ENCODE results near the gene TNFRSF14.
A peak's percentile ranks its signal among the peaks of the same experiment; 100 is the strongest.
"Not testable (repeated sequence)": the region's sequence is repeated elsewhere in the genome, so short reads cannot be mapped to it uniquely, and the experiment has no call there.

The TNFRSF14 gene

GRCh38 chr1:2569060-2569459 lies 12.9 kb downstream of the TNFRSF14 start:
- DNase-seq = no peak

GRCh38 chr1:2569703-2570102 lies 13.5 kb downstream of the TNFRSF14 start:
- DNase-seq = not testable (repeated sequence)

GRCh38 chr1:2570332-2570731 lies 14.2 kb downstream of the TNFRSF14 start:
- DNase-seq = no peak

GRCh38 chr1:2571348-2571747 lies 15.2 kb downstream of the TNFRSF14 start:
- no peak for DNase-seq

- DNase-seq = no peak
Measured at GRCh38 chr1:2573250-2573920, 17.2 kb downstream of the TNFRSF14 start.

GRCh38 chr1:2574350-2574749 lies 18.2 kb downstream of the TNFRSF14 start:
- no peak for DNase-seq

GRCh38 chr1:2575801-2576663 lies 19.9 kb downstream of the TNFRSF14 start:
- no peak for DNase-seq

- peak; percentile 53 for DNase-seq
Measured at GRCh38 chr1:2577565-2578075, 21.4 kb downstream of the TNFRSF14 start.

- no peak for DNase-seq
Measured at GRCh38 chr1:2578758-2579118, 22.6 kb downstream of the TNFRSF14 start.

GRCh38 chr1:2580691-2581090 lies 24.5 kb downstream of the TNFRSF14 start:
- no peak for DNase-seq

- DNase-seq = no peak
Measured at GRCh38 chr1:2582391-2582790, 26.2 kb downstream of the TNFRSF14 start.

GRCh38 chr1:2583331-2583791 lies 27.2 kb downstream of the TNFRSF14 start:
- no peak for DNase-seq

GRCh38 chr1:2583871-2584351 lies 27.7 kb downstream of the TNFRSF14 start:
- DNase-seq = peak; percentile 65

- DNase-seq = no peak
Measured at GRCh38 chr1:2584686-2585317, 28.6 kb downstream of the TNFRSF14 start.

- peak; percentile 78 for DNase-seq
Measured at GRCh38 chr1:2585318-2586092, 29.3 kb downstream of the TNFRSF14 start.

GRCh38 chr1:2586154-2587070 lies 30.2 kb downstream of the TNFRSF14 start, which contains the start of gene PRXL2B:
Gene PRXL2B, plus strand, starts transcription at chr1:2586777. Its CDS starts 109 bp downstream, at chr1:2586886.
- peak; percentile 93 for DNase-seq

GRCh38 chr1:2587071-2587859 lies 31.1 kb downstream of the TNFRSF14 start:
- DNase-seq = no peak

GRCh38 chr1:2587860-2588571 lies 31.8 kb downstream of the TNFRSF14 start:
- DNase-seq = no peak

GRCh38 chr1:2588661-2589430 lies 32.7 kb downstream of the TNFRSF14 start:
- DNase-seq = no peak

All from central memory CD4-positive, alpha-beta T cell (primary cell).